Smooth muscle cell (in vitro differentiated cells): ENCODE measurements around the gene TCEA2. TPM values are rescaled to one million over a fixed set of nuclear protein-coding genes. Genes with fewer than 3 reads are reported as not detected.

Experiments used
- DNase-seq: peaks from one replicate; lab custom pipeline; 2025; ENCODE audit not compliant: unreplicated experiment; lab: John Stamatoyannopoulos, UW
- H2AFZ ChIP-seq: fragments of 200-600 bp; sonication (generic); 2 replicates; pipeline ENCODE4 v1.6.0; 2016; ENCODE audit warnings: antibody characterized with exemption, low read depth, mild to moderate bottlenecking
- H3F3A ChIP-seq: fragments of 200-600 bp; sonication (generic); 2 replicates; pipeline ENCODE4 v1.6.0; 2017; ENCODE audit warnings: antibody characterized with exemption, low read depth
- H3K27ac ChIP-seq: fragments of 200-600 bp; sonication (generic); 2 replicates; pipeline ENCODE4 v1.5.1; 2016; ENCODE audit warnings: low read depth, mild to moderate bottlenecking
- H3K27me3 ChIP-seq: fragments of 200-600 bp; sonication (generic); 2 replicates; pipeline ENCODE4 v1.6.1; 2016; ENCODE audit warnings: low read depth, mild to moderate bottlenecking
- H3K36me3 ChIP-seq: fragments of 200-600 bp; sonication (generic); 2 replicates; pipeline ENCODE4 v1.5.1; 2016; ENCODE audit warnings: low read depth
- H3K4me1 ChIP-seq: fragments of 200-600 bp; sonication (generic); 2 replicates; pipeline ENCODE4 v1.5.1; 2016; ENCODE audit warnings: low read depth
- H3K4me2 ChIP-seq: fragments of 200-600 bp; sonication (generic); 2 replicates; pipeline ENCODE4 v1.6.0; 2016; ENCODE audit warnings: mild to moderate bottlenecking
- H3K4me3 ChIP-seq: fragments of 200-600 bp; sonication (generic); 2 replicates; pipeline ENCODE4 v1.5.1; 2016; ENCODE audit warnings: mild to moderate bottlenecking
- H3K79me2 ChIP-seq: fragments of 200-600 bp; sonication (generic); 2 replicates; pipeline ENCODE4 v1.6.0; 2016; ENCODE audit warnings: low read depth, mild to moderate bottlenecking
- H3K9ac ChIP-seq: fragments of 200-600 bp; sonication (generic); 2 replicates; pipeline ENCODE4 v1.6.0; 2016; ENCODE audit warnings: low read depth
- H3K9me3 ChIP-seq: fragments of 200-600 bp; sonication (generic); replicated peaks from 2 replicates; pipeline ENCODE4 v1.5.1; 2016; ENCODE audit warnings: low read depth
- H4K20me1 ChIP-seq: fragments of 200-600 bp; sonication (generic); 2 replicates; pipeline ENCODE4 v1.6.0; 2016; ENCODE audit warnings: low read depth
- WGBS: methylation state at CpG from one replicate; pipeline ENCODE4 v1.1.7; 2016; ENCODE audit warnings: low lambda C conversion rate; 5-methylcytosine and 5-hydroxymethylcytosine counted together
- polyA plus RNA-seq: library from polyadenylated mRNA; unstranded; fragments of >200 nt; fragmentation: Nextera tagmentation; extraction: Ambion mirVana; gene quantifications from 2 replicates; pipeline ENCODE4 v1.2.1, GENCODE V29; 2016
- total RNA-seq: library from RNA; depleted of rRNA; stranded (reverse); fragments of >200 nt; gene quantifications from 2 replicates; pipeline ENCODE4 v1.2.3, GENCODE V29; 2014
- TF ChIP-seq, protein P1 (sequence below): fragments of 200-600 bp; sonication (generic); IDR thresholded peaks from 2 replicates; pipeline ENCODE4 v1.5.1; 2017; ENCODE audit warnings: borderline replicate concordance, mild to moderate bottlenecking, antibody characterized with exemption; ENCODE audit not compliant: insufficient read depth, poor library complexity, severe bottlenecking

The TCEA2 gene
- total and polyA plus RNA-seq, 2 experiments from 2014 or later, result 24.9 to 89.5 TPM

- no peak overlapping the region for H3K4me3 ChIP-seq
- no peaks in the 10 kb centered on the region for H3F3A ChIP-seq
- H3K4me2 ChIP-seq, result no peak overlapping the region
- peaks cover 27% of the 10 kb centered on the region for H3K27me3 ChIP-seq
- H2AFZ ChIP-seq, result no peak overlapping the region
- no peaks in the 10 kb centered on the region for H3K36me3 ChIP-seq
- H3K27ac ChIP-seq, result no peak overlapping the region
- H4K20me1 ChIP-seq, result no peaks in the 10 kb centered on the region
- WGBS, result 95% methylated on average over 39 of the region's 39 CpGs
- H3K9me3 ChIP-seq, result no peaks in the 10 kb centered on the region
- TF ChIP-seq, protein P1, sequence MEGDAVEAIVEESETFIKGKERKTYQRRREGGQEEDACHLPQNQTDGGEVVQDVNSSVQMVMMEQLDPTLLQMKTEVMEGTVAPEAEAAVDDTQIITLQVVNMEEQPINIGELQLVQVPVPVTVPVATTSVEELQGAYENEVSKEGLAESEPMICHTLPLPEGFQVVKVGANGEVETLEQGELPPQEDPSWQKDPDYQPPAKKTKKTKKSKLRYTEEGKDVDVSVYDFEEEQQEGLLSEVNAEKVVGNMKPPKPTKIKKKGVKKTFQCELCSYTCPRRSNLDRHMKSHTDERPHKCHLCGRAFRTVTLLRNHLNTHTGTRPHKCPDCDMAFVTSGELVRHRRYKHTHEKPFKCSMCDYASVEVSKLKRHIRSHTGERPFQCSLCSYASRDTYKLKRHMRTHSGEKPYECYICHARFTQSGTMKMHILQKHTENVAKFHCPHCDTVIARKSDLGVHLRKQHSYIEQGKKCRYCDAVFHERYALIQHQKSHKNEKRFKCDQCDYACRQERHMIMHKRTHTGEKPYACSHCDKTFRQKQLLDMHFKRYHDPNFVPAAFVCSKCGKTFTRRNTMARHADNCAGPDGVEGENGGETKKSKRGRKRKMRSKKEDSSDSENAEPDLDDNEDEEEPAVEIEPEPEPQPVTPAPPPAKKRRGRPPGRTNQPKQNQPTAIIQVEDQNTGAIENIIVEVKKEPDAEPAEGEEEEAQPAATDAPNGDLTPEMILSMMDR, result no peak
- H3K79me2 ChIP-seq, result no peaks in the 10 kb centered on the region
- H3K9ac ChIP-seq, result no peak overlapping the region
- DNase-seq, result no peak
- H3K4me1 ChIP-seq, result no peaks in the 10 kb centered on the region
These were observed 42.9 kb downstream of the TCEA2 start for GRCh38 chr20:64105846-64106434.

DNA sequence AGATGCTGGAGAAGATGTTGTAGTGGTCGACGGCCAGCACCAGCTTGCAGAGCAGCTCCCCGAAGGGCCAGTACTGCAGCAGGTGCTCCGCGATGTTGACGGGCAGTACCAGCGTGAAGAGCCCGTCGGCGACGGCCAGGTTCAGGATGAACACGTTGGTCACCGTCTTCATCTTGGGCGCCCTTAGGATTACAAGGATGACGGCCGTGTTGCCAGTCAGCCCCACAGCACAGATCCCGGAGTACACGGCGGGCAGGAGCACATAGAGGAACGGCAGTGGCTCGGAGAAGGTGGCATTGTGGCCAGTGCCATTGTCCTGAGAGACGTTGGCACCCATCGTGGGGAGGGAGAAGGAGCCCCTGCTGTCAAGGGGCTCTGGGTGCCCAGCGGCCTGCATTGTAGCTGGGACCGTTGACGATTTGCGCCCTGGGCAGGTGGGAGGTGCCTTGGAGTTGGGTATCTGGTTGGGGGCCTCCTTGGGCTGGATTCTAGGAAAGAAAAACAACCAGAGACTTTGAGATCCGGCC, 43.5 kb downstream of the TCEA2 start:
- TF ChIP-seq, protein P1, result no peak
- DNase-seq, result no peak

GRCh38 chr20:64106981-64107735, 44.2 kb downstream of the TCEA2 start, which contains the start of gene NPBWR2:
Gene NPBWR2 (minus strand): TSS chr20:64107565. CDS start chr20:64106831, 734 bp downstream.
- WGBS, result 78% methylated on average over 22 of the region's 22 CpGs
- no peaks in the 10 kb centered on the region for H3K9me3 ChIP-seq
- no peak within 1 kb of the TSS for H3K4me3 ChIP-seq
- no peaks in the 10 kb centered on the region for H3K4me1 ChIP-seq
- no peaks in the 10 kb centered on the region for H3K79me2 ChIP-seq
- no peak for DNase-seq
- TF ChIP-seq, protein P1, result no peak
- H3K27ac ChIP-seq, result no peak within 1 kb of the TSS
- H3F3A ChIP-seq, result no peaks in the 10 kb centered on the region
- H3K4me2 ChIP-seq, result no peak within 1 kb of the TSS
- H3K36me3 ChIP-seq, result no peaks in the 10 kb centered on the region
- peaks cover 15% of the 10 kb centered on the region for H3K27me3 ChIP-seq
- no peak within 1 kb of the TSS for H2AFZ ChIP-seq
- no peak within 1 kb of the TSS for H3K9ac ChIP-seq
- H4K20me1 ChIP-seq, result no peaks in the 10 kb centered on the region

More for the DNA sequence above, 43.5 kb downstream of the TCEA2 start:
- Histone ChIP-seq H4K20me1 (no peaks in the 10 kb centered on the region), H3K79me2 (no peaks in the 10 kb centered on the region), H3K4me1 (no peaks in the 10 kb centered on the region), H2AFZ (no peak overlapping the region), H3K9ac (no peak overlapping the region), H3K27ac (no peak overlapping the region), H3K36me3 (no peaks in the 10 kb centered on the region), H3K9me3 (no peaks in the 10 kb centered on the region), H3K4me3 (no peak overlapping the region), H3K27me3 (peaks cover 22% of the 10 kb centered on the region), H3K4me2 (no peak overlapping the region), H3F3A (no peaks in the 10 kb centered on the region)
- WGBS, result 95% methylated on average over 28 of the region's 28 CpGs
